ENCODE data around the gene GJA1.
"Not testable (repeated sequence)": the region's sequence is repeated elsewhere in the genome, so short reads cannot be mapped to it uniquely, and the experiment has no call there.

Gene GJA1

DNA sequence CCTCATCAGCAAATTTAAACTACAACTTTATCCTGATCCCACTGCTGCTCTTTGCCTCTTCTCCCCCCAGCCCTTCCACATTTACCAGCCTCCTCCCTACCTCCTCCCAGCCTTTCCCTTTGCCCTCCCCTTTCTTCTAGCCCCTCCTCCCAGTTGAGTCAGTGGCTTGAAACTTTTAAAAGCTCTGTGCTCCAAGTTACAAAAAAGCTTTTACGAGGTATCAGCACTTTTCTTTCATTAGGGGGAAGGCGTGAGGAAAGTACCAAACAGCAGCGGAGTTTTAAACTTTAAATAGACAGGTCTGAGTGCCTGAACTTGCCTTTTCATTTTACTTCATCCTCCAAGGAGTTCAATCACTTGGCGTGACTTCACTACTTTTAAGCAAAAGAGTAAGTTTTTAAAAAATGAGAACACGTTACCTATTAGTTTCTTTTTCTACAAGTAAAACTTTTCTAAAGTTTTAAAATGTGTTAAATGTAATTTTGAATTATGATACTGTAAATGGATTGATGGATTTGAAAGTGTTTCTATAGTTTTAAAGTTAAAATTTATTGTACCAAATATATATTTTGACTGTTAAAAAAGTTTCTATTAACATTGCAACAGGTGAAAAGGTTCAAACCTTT, at the start of gene GJA1:
Gene GJA1 (plus strand): TSS at position 203 of the 626 bp plus-strand sequence. CDS start 11,202 bp downstream, outside the sequence.
- Histone ChIP-seq H3K9me3 (no peaks in the 10 kb centered on the region), H3K27me3 (no peaks in the 10 kb centered on the region), H3K27ac (peak within 1 kb of the TSS; percentile 87), H4K20me1 (peaks cover 21% of the 10 kb centered on the region), H3K4me1 (peaks cover 33% of the 10 kb centered on the region), H3K4me3 (peak within 1 kb of the TSS; percentile 83), H3K36me3 (no peaks in the 10 kb centered on the region), H3K4me2 (peak within 1 kb of the TSS; percentile 82), H3K9ac (peak within 1 kb of the TSS; percentile 91)
- no peak for TF ChIP-seq Cebpa-rat (IDR thresholded peaks at IDR 0.05)

DNA sequence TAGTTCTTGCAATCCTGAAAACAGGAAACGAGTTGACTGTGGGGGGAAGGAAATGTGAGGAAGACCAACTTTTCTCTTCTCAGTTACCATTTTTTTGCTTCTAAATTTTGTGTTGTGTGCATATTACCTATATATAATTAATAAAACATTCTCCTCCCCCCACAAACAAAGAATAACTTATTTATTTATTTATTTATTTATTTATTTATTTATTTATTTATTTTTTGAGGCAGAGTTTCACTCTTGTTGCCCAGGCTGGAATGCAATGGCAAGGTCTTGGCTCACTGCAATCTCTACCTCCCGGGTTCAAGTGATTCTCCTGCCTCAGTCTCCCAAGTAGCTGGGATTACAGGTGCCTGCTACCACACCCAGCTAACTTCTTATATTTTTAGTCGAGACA, 48.9 kb upstream of the GJA1 start:
- not testable (repeated sequence) for H3K36me3 ChIP-seq, H3K4me2 ChIP-seq, H3K9ac ChIP-seq, H3K4me1 ChIP-seq, H3K9me3 ChIP-seq, H4K20me1 ChIP-seq, H3K27ac ChIP-seq, H3K27me3 ChIP-seq, H3K4me3 ChIP-seq

DNA sequence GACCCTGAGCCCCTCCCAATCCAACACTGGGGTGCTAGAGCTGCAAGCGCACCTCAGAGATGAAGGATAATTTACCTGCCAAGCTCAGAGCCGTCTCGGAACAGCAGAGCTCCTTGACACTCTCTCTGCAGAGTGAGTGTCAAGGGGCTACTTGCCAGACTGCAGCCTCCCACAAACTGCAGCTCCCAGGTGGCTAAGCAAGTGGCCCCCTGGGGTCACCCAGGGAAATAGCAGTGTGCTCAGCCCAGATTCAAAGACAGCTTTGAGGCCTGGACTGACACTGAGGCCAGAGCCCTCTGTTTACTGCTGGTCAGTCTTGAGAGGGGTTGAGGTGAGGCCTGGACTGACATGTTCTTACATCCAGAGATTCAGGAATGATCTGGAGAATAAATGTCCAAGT, 46.0 kb upstream of the GJA1 start:
- Histone ChIP-seq H3K9ac (no peak overlapping the region), H4K20me1 (no peaks in the 10 kb centered on the region), H3K4me3 (no peak overlapping the region), H3K9me3 (no peaks in the 10 kb centered on the region), H3K36me3 (no peaks in the 10 kb centered on the region), H3K27ac (no peak overlapping the region), H3K27me3 (no peaks in the 10 kb centered on the region), H3K4me1 (no peaks in the 10 kb centered on the region), H3K4me2 (no peak overlapping the region)
- no peak for TF ChIP-seq Cebpa-rat (IDR thresholded peaks at IDR 0.05)

DNA sequence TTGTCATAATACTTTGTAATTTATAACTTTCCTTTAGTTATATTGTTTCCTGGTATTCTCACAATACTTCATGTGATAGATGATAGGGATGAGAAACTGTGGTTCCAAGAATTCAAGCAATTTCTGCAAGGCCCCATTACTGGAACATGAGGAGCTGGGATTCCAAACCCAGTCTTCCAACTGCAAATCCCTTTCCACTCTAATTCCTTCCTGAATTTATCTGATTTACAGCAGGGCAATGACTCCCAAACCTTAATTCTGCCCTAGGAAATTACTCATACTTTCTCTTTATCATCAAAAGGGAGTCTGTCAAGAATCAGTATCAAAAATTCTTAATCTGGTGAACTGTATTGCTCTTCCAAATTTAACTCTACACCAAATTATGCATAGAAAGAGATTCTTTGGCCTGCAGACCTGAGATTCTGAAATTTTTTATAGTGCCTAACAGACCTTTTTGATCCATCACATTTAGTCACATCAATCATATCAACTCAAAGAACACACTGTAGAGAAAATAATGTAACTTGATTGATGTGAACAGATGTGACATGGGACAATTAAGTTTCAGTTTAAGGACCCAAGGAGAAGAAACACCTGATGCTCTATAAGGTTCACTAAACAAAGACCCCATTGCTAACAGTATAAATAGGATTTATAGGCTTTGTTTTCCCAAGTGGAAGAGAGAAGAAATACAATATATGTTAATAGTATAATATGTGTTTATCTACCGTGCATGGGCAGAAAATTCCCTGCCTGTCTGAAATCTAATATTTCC, 41.5 kb upstream of the GJA1 start:
- Histone ChIP-seq H4K20me1 (no peaks in the 10 kb centered on the region), H3K36me3 (no peaks in the 10 kb centered on the region), H3K27me3 (no peaks in the 10 kb centered on the region), H3K4me2 (no peak overlapping the region), H3K4me3 (no peak overlapping the region), H3K4me1 (no peaks in the 10 kb centered on the region), H3K9me3 (no peaks in the 10 kb centered on the region), H3K27ac (no peak overlapping the region), H3K9ac (no peak overlapping the region)
- no peak for TF ChIP-seq Cebpa-rat (IDR thresholded peaks at IDR 0.05)

DNA sequence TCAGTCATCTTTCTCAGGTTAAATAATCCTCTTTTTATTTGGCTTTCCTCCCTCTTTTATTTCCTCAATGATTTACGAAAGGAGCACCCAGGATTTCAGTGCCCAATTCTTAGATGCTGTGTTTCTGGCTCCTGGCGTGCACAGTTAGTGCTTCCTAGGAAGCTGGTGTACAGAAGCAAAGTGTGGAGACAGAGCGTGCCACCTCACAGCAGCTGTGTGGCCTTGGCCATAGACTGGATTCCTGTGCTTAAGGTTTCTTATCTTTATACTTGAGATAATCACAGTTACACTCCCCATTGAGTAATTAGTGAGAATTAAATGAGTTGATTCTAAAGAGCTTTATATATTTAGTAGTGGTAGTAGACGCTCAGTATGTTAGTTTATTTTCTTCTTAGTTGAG, 39.7 kb upstream of the GJA1 start:
- Histone ChIP-seq H3K27me3 (no peaks in the 10 kb centered on the region), H4K20me1 (no peaks in the 10 kb centered on the region)
- TF ChIP-seq Cebpa-rat (IDR thresholded peaks at IDR 0.05) = no peak

DNA sequence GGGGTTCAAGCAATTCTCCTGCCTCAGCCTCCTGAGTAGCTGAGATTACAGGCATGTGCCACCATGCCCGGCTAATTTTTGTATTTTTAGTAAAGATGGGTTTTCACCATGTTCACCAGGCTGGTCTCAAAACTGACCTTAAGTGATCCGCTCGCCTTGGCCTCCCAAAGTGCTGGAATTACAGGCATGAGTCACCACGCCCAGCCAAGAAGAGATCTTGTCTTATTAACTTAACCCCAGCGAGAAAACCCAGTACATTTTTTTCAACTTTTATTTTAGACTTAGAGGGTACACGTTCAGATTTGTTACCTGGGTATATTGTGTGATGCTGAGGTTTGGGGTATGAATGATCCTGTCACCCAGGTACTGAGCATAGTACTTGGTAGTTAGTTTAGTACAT, 38.3 kb upstream of the GJA1 start:
- not testable (repeated sequence) for H3K36me3 ChIP-seq, H3K27me3 ChIP-seq

More for the DNA sequence above, 39.7 kb upstream of the GJA1 start:
- Histone ChIP-seq H3K9me3 (no peaks in the 10 kb centered on the region), H3K4me3 (no peak overlapping the region), H3K27ac (no peak overlapping the region), H3K4me1 (no peaks in the 10 kb centered on the region), H3K36me3 (no peaks in the 10 kb centered on the region), H3K9ac (no peak overlapping the region), H3K4me2 (no peak overlapping the region)

DNA sequence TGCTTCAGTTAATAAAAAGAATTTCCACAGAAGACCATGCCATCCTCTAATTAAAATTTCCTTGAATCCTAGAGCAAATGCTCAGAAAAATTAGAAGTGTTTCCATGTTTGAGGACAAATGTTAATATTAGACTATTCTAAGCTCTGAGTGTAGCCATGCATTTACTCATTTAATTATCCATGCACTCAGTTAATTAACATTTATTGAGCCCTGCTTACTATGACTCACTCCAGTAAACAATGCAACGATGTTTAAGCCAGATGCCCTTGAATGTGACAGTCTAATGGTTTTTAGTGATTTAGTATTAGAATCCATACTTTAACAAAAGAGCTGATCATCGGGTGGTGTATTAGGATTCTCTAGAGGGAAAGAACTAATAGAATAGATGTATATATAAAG, 37.3 kb upstream of the GJA1 start:
- TF ChIP-seq Cebpa-rat (IDR thresholded peaks at IDR 0.05) = no peak
- H3K9me3 ChIP-seq = no peaks in the 10 kb centered on the region
- H3K36me3 ChIP-seq = no peaks in the 10 kb centered on the region
- no peaks in the 10 kb centered on the region for H3K27me3 ChIP-seq
- no peak overlapping the region for H3K4me3 ChIP-seq
- no peaks in the 10 kb centered on the region for H4K20me1 ChIP-seq
- no peaks in the 10 kb centered on the region for H3K4me1 ChIP-seq
- H3K27ac ChIP-seq = no peak overlapping the region
- H3K9ac ChIP-seq = no peak overlapping the region
- H3K4me2 ChIP-seq = no peak overlapping the region

More for the DNA sequence above, 38.3 kb upstream of the GJA1 start:
- H3K4me3 ChIP-seq, H3K9ac ChIP-seq, H3K4me1 ChIP-seq, H4K20me1 ChIP-seq, H3K27ac ChIP-seq, H3K4me2 ChIP-seq, H3K9me3 ChIP-seq: not testable (repeated sequence)

DNA sequence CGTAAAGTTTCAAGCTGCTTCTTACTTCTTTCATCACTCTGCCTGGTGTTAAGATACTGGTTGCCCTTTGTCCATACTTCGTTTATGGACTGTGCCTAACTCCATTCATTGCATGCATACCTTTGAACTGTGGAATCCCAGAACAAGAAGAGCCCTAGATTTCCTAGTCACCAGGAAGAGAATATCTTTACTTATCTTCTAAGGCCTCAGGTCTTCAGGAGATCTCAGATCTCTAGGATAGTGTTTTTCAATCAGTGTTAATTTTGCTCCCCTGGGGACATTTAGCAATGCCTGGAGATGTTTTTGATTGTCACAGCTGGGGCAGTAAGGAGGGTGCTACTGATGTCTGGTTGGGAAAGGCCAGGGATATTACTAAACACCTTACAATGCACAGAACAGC, 35.5 kb upstream of the GJA1 start:
- H3K27ac ChIP-seq = no peak overlapping the region
- H3K4me3 ChIP-seq = no peak overlapping the region
- TF ChIP-seq Cebpa-rat (IDR thresholded peaks at IDR 0.05) = no peak
- H3K9ac ChIP-seq = no peak overlapping the region
- no peaks in the 10 kb centered on the region for H3K4me1 ChIP-seq
- H4K20me1 ChIP-seq = no peaks in the 10 kb centered on the region
- H3K36me3 ChIP-seq = no peaks in the 10 kb centered on the region
- no peak overlapping the region for H3K4me2 ChIP-seq
- H3K9me3 ChIP-seq = no peaks in the 10 kb centered on the region
- no peaks in the 10 kb centered on the region for H3K27me3 ChIP-seq

DNA sequence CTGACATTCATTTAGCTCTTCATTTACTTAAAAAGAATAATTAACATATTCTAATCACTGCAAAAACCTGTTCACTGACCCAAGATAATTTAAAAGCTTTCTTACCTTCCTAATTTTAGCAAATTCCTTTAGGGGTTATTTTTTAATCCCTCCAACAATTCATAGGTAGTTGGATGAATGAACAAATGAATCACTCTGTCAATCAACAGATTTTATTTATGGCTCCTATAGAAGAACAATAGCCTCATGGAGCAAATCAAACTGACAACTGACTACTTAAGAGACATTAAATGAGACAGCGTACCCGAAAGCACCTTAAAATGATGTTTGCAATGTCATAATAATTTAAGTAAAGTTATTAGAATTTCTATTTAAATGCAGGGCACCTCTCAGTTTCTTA, 31.5 kb upstream of the GJA1 start:
- H4K20me1 ChIP-seq = no peaks in the 10 kb centered on the region
- no peak overlapping the region for H3K9ac ChIP-seq
- H3K4me3 ChIP-seq = no peak overlapping the region
- H3K4me2 ChIP-seq = no peak overlapping the region
- TF ChIP-seq Cebpa-rat (IDR thresholded peaks at IDR 0.05) = no peak
- no peaks in the 10 kb centered on the region for H3K27me3 ChIP-seq
- H3K4me1 ChIP-seq = no peaks in the 10 kb centered on the region
- no peaks in the 10 kb centered on the region for H3K9me3 ChIP-seq
- no peak overlapping the region for H3K27ac ChIP-seq
- H3K36me3 ChIP-seq = no peaks in the 10 kb centered on the region

DNA sequence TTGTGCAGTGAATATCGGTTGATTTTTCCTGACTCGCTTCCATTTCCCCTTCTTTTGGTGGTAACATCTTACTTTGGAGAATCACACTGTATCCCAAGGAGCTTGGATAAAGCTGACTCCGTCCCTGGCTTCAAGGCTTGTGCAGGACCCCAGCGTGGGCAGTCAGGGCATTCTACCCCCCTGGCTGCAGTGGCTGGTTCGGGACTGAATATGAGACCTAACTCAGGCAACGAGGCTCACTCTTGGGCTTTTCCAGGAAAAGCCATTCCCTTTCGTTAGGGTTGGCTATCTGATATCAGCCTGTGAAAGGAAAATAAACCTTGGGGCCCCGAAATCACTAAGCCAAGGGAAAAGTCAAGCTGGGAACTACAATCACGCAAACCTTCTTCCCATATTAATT, 30.1 kb upstream of the GJA1 start:
- H3K9me3 ChIP-seq = no peaks in the 10 kb centered on the region
- H3K4me2 ChIP-seq = no peak overlapping the region
- no peak for TF ChIP-seq Cebpa-rat (IDR thresholded peaks at IDR 0.05)
- no peak overlapping the region for H3K27ac ChIP-seq
- H3K27me3 ChIP-seq = no peaks in the 10 kb centered on the region
- no peaks in the 10 kb centered on the region for H3K4me1 ChIP-seq
- no peak overlapping the region for H3K9ac ChIP-seq
- no peak overlapping the region for H3K4me3 ChIP-seq
- no peaks in the 10 kb centered on the region for H4K20me1 ChIP-seq
- H3K36me3 ChIP-seq = no peaks in the 10 kb centered on the region
